Stimulated activated effector memory CD8-positive, alpha-beta T cell treated with anti-CD3 and anti-CD28 coated beads, Interleukin-12 subunit alpha, Interleukin-12 subunit beta, amount 100 ng/mL, for 72 hours (primary cell): ENCODE results near the gene TRIM74.
"Not testable (repeated sequence)": the region's sequence is repeated elsewhere in the genome, so short reads cannot be mapped to it uniquely, and the experiment has no call there.

Experiments
- ATAC-seq: fragments of 150-1000 bp; cut with Tn5 transposase; 2 replicates; pipeline ENCODE4 v1.10.0; 2021
- DNase-seq, 2 donors: peaks; one replicate each; pipeline ENCODE4 v3.0.0; 2021 to 2022; ENCODE audit warnings: low spot score in 2 of 2
- H3K27ac Mint-ChIP-seq: one replicate; pipeline ENCODE4 v1.8.0; 2022; ENCODE audit warnings: mild to moderate bottlenecking, mixed read lengths
- H3K36me3 Mint-ChIP-seq: one replicate; pipeline ENCODE4 v1.8.0; 2022; ENCODE audit warnings: mild to moderate bottlenecking, mixed read lengths
- H3K4me1 Mint-ChIP-seq: one replicate; pipeline ENCODE4 v1.8.0; 2022; ENCODE audit warnings: mixed read lengths
- H3K4me3 Mint-ChIP-seq: one replicate; pipeline ENCODE4 v1.8.0; 2022; ENCODE audit warnings: mild to moderate bottlenecking, mixed read lengths
- H3K9me3 Mint-ChIP-seq: one replicate; pipeline ENCODE4 v1.8.0; 2022; ENCODE audit warnings: mixed read lengths

Gene TRIM74

DNA sequence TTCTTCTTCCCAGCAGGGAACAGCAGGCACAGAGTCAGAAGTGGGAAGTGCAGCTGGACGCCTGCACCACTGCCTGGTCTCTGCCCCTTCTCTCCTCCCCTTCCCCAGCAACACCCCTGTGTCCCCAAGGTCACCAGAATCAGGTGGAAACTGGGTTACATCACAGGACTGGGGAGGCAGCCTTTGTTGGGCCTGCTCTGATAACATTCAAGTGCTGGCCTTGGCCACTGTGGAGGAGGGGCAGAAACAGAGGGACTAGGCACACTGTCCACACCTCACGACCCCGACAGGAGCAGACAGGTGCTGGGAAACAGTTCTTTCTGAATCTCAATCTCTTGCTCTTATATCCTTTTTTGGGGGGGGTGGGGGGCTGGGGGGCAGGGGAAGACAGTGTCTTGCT, 2.4 kb downstream of the TRIM74 start:
- not testable (repeated sequence) for DNase-seq, H3K27ac Mint-ChIP-seq, H3K4me3 Mint-ChIP-seq, H3K4me1 Mint-ChIP-seq, H3K36me3 Mint-ChIP-seq, ATAC-seq, H3K9me3 Mint-ChIP-seq

DNA sequence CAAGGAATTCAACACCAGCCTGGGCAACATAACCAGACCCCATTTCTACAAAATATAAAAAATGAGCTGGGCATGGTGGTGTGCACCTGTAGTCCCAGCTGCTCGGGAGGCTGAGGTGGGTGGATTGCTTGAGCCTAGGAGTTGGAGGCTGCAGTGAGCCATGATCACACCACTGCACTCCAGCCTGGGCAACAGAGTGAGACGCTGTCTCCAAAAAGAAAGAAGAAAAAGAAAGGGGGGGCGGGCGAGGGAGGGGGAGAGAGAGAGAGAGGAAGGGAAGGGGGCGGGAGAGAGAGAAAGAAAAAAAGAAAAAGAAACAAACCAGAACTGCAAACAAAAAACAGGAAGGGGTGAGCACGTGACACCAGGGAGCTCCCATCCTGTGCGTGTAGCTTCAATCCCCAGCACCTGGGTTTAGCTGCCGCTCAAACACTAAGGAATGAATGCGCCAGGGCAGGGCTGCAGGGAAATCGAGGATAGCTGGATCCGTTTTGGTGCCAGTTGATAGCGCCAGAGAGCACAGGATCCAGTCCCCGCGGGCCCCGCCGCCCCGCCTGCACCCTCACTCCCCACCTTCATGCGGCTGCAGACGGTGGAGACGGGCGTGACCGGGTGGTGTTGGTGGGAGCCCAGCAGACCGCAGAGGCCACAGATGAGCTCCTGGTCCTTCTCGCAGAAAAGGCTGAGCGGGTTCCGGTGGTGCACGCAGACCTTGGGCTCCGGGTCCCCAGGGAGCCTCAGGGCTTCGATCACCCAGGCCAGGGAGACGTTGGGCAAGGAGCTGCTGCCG, 3.9 kb downstream of the TRIM74 start:
- peak; percentile 69 for ATAC-seq
- not testable (repeated sequence) for H3K4me1 Mint-ChIP-seq, H3K36me3 Mint-ChIP-seq, H3K9me3 Mint-ChIP-seq, DNase-seq, H3K27ac Mint-ChIP-seq, H3K4me3 Mint-ChIP-seq

DNA sequence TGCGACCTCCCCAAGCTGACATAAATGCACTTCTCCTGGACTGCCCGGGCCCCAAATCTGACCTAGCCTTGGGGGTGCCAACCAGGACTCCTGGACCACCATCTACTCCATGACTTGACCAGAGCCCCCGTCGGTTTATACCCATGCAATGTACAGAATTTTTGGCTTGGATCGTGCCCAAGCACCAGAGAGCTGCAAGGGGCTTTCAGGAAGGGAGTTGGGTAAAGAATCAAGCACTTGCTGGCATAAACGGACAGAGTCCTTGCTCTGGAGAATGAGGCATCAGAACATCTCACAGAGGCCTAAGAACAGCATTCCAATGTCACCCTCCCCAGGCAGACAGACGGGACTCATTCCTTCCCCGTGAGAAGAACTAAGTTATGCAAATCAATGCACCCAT, 6.2 kb downstream of the TRIM74 start:
- not testable (repeated sequence) for H3K4me3 Mint-ChIP-seq, H3K9me3 Mint-ChIP-seq, H3K27ac Mint-ChIP-seq, H3K36me3 Mint-ChIP-seq, DNase-seq, H3K4me1 Mint-ChIP-seq, ATAC-seq

DNA sequence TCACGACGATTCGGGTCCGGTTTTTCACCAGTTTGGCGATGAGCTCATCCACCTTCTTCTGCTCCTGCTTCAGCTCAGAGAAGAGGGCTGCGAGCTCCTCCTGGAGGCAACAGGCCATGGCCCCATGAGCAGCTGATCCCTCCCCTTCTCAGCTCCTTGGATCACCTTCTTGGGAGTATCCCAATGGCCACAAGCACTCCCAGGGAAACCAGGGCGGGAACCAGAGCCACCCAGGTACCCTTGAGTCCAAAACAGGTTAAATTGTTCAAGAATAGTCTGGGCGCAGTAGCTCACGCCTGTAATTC, 8.0 kb downstream of the TRIM74 start:
- not testable (repeated sequence) for DNase-seq, H3K27ac Mint-ChIP-seq, H3K4me1 Mint-ChIP-seq, H3K9me3 Mint-ChIP-seq, H3K36me3 Mint-ChIP-seq, ATAC-seq, H3K4me3 Mint-ChIP-seq

DNA sequence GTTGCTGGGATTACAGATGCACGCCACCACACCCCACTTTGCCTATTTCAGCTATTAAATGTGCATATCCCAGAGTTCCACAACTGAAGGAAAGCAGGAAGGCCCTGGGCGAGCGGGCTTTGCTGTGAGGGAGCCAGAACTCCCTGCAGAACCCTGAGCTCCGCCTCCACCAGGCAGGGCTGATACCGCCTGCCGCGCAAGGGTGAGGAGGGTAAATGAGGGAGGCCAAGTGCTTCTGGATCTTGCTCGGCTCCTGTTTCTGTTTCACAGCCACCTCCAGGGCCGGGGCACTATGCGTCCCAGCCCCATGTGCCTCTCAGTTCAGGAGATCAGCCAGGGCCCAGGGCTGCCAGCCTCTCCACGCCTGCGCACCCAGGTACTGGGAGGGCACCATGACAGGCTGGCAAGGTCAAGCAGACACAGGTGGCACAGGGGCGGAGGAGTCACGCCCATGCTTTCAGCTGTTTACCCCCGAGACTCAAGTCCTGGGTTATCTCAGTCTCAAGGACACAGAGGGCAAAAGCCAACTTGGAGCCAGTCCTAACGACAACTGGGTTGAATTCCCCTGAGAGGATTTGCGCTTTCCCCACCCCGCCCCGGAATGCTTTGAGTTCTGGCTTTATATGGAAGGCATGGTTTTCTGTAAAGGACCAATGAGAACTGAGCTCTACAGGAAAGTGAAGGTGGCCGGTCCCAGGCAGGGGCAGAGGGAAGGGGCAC, 8.5 kb downstream of the TRIM74 start:
- DNase-seq, H3K9me3 Mint-ChIP-seq, H3K27ac Mint-ChIP-seq, H3K36me3 Mint-ChIP-seq, H3K4me1 Mint-ChIP-seq, H3K4me3 Mint-ChIP-seq, ATAC-seq: not testable (repeated sequence)

DNA sequence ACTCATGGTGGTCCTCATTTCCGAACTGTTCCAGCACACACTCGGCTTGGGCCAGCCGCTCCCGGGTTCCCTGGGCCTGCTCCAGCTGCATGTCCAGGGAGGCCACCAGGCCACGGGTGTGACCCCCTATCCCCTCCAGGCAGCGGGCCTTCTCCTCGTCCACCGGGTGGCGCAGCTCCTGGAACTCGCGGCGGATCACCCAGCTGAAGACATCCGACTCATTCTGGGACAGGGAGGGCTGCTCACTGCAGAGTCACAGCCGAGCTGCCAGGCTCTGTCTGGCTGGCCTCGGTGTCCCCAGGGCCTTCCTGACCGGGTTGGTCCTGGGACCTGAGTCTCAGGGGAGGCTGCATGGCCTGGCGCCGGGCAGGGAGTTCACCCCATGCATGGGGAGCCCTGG, 9.2 kb downstream of the TRIM74 start:
- not testable (repeated sequence) for H3K27ac Mint-ChIP-seq, H3K9me3 Mint-ChIP-seq, H3K4me3 Mint-ChIP-seq, H3K4me1 Mint-ChIP-seq, DNase-seq, H3K36me3 Mint-ChIP-seq
- ATAC-seq: peak; percentile 38

DNA sequence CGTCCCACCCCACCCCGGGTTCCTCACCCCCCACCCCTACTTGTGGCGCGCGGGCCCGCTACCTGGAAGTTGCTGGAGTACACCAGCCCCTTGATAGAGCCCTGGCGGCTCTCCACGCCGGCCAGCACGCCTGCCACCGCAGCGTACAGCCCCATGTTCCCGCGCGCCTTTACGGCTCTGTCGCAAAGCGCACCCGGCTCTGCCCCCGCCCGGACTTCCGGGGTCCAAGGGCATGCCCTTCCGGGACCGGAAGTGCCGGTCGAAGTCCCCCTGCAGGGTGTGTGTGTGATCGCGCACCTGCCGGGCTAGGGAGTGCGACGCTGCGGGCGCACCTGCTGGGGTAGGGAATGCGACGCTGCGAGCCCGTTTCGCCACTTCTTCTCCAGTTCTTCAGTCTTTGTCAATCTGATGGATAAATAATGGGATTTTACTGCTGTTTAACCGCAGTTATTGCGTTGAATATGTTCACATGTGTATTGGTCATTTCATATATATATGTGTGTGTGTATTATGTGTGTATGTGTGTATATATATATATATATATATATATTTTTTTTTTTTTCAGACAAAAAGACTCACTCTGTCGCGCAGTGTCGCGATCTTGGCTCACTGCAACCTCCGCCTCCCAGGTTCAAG, 14.6 kb downstream of the TRIM74 start:
- DNase-seq (peak in 1 of 2 donors; percentile 61), ATAC-seq (peak; percentile 97)
- peak overlapping the region; percentile 43 for H3K4me3 Mint-ChIP-seq
- not testable (repeated sequence) for H3K36me3 Mint-ChIP-seq, H3K4me1 Mint-ChIP-seq, H3K9me3 Mint-ChIP-seq, H3K27ac Mint-ChIP-seq

DNA sequence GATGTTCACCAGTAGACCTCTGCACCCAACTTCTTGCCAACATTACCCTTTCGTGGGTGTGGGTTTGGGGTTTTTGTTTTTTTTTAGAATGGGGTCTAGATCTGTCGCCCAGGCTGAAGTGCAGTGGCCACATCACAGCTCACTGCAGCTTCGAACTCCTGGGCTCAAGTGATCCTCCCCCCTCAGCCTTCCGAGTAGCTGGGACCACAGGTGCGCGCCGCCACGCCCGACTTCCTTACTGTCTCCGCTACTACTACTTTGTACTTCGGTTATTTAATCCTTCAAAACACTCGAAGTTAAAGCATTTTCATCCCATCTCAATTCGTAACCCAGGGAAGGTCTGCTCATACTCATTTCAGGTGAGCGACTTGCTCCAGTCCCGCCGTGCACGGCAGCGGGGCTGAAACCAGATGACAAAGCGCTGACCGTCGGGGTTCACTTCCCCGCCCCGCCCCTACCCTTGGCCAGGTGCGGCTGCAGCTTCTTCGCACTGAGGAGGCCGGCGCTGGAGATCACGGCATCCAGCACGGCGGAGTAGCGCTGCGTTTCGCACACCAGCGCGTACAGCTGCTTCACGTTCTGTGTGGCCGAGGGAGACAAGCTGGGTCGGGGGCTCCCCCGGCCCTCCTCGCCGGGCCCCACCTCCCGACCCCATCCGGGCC, 15.2 kb downstream of the TRIM74 start:
- peak; percentile 69 for ATAC-seq
- peaks cover 10% of the 10 kb centered on the region for H3K36me3 Mint-ChIP-seq
- not testable (repeated sequence) for H3K4me3 Mint-ChIP-seq, H3K27ac Mint-ChIP-seq, DNase-seq, H3K9me3 Mint-ChIP-seq, H3K4me1 Mint-ChIP-seq

DNA sequence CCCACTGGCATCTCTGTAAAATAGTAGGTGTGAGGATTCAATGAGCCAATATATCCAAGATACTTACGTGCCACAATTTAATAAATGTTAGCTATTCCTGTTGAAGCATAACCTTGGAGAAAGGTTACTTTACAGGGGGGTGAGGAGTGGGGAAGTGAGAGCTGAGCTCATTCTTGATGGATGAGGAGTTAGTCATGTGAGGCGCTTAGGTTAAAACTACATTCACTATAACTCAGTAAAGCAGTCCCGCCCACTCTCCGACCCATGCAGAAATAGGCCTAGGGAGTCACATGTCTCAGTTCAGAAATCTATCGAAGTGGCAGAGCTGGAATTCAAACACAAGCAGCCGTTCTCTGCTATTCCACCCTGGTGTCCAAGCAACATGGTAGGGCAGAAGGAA, 18.8 kb downstream of the TRIM74 start:
- not testable (repeated sequence) for H3K27ac Mint-ChIP-seq, DNase-seq, H3K4me1 Mint-ChIP-seq, H3K4me3 Mint-ChIP-seq, H3K9me3 Mint-ChIP-seq, ATAC-seq
- peaks cover 33% of the 10 kb centered on the region for H3K36me3 Mint-ChIP-seq

DNA sequence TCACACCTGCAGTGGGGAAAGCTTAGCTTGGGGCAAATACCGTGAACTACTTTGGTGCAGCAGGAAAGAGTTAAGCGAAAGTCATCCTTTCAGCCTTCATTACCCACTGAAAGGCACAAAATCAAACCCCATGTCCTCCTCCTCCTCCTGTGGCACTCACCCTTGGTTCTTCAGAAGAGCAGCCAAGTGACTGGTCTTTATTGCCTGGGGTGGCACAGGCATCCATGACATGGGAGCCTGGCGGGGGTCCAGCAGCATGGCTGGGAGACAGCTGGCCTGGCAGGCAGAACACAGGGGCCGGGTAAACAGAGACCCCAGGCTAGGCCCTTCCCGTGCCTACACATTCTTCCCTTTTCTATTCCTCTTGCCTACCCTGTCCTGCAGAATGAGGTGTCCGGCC, 19.6 kb downstream of the TRIM74 start:
- not testable (repeated sequence) for DNase-seq

DNA sequence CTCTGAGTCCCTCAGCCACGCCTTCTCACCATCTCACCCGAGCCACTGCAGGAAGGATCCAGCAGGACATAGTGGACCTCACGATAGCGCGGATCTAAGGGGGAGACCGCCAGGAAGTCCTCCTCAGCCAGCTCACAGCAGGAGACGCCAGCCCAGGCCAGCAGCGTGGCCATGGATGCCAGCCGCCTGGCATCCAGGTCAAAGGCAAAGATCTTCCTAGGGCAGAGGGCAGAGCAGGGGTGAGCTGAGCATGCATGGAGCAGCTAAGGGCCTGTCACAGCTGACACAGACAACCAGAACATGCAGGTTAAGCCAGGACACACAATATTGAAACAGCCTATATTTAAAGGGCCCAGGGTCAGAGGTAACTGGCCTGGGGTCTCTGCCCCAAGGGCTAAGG, 20.0 kb downstream of the TRIM74 start:
- not testable (repeated sequence) for H3K4me3 Mint-ChIP-seq

More for the DNA sequence above, 19.6 kb downstream of the TRIM74 start:
- ATAC-seq, H3K4me1 Mint-ChIP-seq, H3K9me3 Mint-ChIP-seq, H3K4me3 Mint-ChIP-seq: not testable (repeated sequence)
- Mint-ChIP-seq H3K36me3 (peaks cover 38% of the 10 kb centered on the region), H3K27ac (peak overlapping the region; percentile 50)

DNA sequence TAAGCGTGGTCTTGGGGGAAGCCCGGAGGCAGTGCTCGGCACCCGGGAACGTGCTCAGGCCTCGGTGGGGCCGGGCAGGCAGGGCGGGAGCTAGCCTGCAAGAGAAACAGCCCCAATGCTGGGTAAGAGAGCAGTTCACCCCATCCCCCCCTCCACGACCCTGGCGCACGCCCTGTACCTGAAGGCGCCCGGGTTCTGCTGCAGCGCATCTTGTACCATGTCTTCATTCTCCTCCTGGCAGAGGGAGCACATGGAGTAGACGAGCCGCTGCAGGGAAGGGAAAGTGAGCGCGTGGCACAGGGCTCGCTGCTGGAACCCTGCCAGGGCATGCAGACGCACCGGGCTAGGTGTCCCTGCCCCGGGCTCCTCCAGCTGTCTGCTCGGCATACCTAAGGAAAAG, 20.6 kb downstream of the TRIM74 start:
- H3K36me3 Mint-ChIP-seq: peaks cover 47% of the 10 kb centered on the region
- not testable (repeated sequence) for H3K27ac Mint-ChIP-seq, ATAC-seq, H3K4me3 Mint-ChIP-seq, H3K9me3 Mint-ChIP-seq, H3K4me1 Mint-ChIP-seq, DNase-seq

More for the DNA sequence above, 20.0 kb downstream of the TRIM74 start:
- Mint-ChIP-seq H3K36me3 (peaks cover 42% of the 10 kb centered on the region), H3K27ac (peak overlapping the region; percentile 50)
- not testable (repeated sequence) for DNase-seq, H3K9me3 Mint-ChIP-seq, ATAC-seq, H3K4me1 Mint-ChIP-seq

DNA sequence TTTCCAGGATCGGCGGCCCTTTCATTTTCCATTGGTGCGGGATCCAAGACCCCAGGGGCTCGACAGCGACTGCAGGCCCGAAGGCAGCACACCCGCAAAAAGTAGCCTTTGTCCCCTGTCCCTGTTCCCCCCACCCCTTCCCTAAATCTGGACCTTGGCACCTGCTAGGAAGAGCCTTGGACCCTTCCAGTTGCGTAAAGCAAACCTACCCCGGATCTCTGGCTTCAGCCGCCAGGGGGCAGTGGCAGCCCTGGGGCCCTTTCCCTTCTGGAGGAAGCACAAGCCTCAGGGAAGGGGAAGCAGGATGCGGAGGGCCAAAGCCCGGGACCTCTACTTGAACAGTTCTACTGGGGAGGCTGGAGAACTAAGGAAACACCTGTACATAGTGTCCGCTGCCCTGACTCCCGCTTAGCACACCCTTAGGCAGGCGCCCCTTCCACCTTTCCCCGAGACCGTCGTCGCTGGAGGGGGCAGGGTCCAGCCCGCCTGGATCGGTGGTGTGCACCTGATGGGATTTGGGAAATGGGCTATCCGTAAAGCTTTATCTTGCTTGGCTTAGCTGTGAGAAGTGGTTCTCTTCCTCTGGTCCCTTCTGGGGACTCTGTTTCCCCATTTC, 23.0 kb downstream of the TRIM74 start:
- DNase-seq, H3K27ac Mint-ChIP-seq, ATAC-seq, H3K4me1 Mint-ChIP-seq, H3K9me3 Mint-ChIP-seq, H3K4me3 Mint-ChIP-seq: not testable (repeated sequence)
- peaks cover 65% of the 10 kb centered on the region for H3K36me3 Mint-ChIP-seq

DNA sequence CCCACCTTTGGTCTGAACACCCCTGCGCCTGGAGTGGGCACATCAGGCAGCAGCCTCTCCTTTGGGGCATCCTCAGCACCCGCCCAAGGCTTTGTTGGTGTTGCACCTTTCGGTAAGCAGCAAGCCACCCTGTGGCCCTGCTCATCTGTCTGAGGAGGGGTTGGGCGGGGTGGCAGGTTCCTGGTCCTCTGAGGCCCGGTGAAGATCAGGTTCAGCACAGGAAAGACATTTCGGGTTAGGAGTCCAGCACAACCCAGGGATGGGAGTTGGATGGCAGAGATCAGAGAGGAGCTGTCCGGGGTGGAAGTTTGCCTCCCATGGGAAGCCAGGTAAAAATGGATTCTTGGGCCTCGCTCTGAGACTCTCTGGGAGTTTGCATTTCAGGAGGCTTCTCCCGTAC, 23.7 kb downstream of the TRIM74 start:
- Mint-ChIP-seq H3K27ac (peak overlapping the region; percentile 37), H3K36me3 (peaks cover 69% of the 10 kb centered on the region)
- H3K4me1 Mint-ChIP-seq, ATAC-seq, H3K9me3 Mint-ChIP-seq, H3K4me3 Mint-ChIP-seq, DNase-seq: not testable (repeated sequence)

DNA sequence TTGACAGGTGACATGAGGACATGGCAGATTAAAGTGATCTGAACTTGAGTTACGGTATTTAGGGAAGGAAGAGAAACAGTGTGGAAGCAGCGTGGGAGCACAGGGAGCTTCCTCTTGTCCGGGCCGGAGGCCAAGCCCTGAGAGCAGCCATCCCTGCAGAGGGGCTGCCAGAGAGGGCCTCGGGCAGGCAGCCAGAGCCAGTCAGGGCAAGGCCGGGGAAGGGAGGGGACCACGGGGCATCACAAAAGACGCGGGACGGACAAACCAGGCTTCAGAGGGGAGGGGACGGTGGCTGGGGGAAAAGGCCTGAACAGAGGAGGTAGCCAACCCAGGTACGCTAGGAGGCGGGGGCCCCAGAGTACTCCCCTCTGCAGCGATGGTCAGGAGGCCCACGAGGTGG, 24.3 kb downstream of the TRIM74 start:
- H3K27ac Mint-ChIP-seq, H3K4me3 Mint-ChIP-seq, H3K9me3 Mint-ChIP-seq, H3K4me1 Mint-ChIP-seq, ATAC-seq, DNase-seq: not testable (repeated sequence)
- H3K36me3 Mint-ChIP-seq: peaks cover 68% of the 10 kb centered on the region
